GM23248 (cell line): Measurements from ENCODE around the gene HSBP1L1. TPM values are rescaled to one million over a fixed set of nuclear protein-coding genes. Genes with fewer than 3 reads are reported as not detected.

Experiments
- DNase-seq: peaks from one replicate; pipeline ENCODE4 v3.0.0-alpha.2; 2015
- H2AFZ ChIP-seq: fragments of 200-600 bp; sonication (generic); 2 replicates; pipeline ENCODE4 v1.6.1; 2016; ENCODE audit warnings: antibody characterized with exemption
- H3F3A ChIP-seq: fragments of 200-600 bp; sonication (generic); 2 replicates; pipeline ENCODE4 v1.6.1; 2016; ENCODE audit warnings: mild to moderate bottlenecking, antibody characterized with exemption, mixed run types; ENCODE audit not compliant: insufficient read depth
- H3K27ac ChIP-seq: fragments of 200-600 bp; sonication (generic); 2 replicates; pipeline ENCODE4 v1.5.1; 2016; ENCODE audit warnings: mild to moderate bottlenecking
- H3K27me3 ChIP-seq: fragments of 200-600 bp; sonication (generic); replicated peaks from 2 replicates; pipeline ENCODE4 v1.6.1; 2016; ENCODE audit warnings: mild to moderate bottlenecking; ENCODE audit not compliant: insufficient read depth
- H3K36me3 ChIP-seq: fragments of 200-600 bp; sonication (generic); 2 replicates; pipeline ENCODE4 v1.6.1; 2016; ENCODE audit warnings: low read depth, mild to moderate bottlenecking
- H3K4me1 ChIP-seq: fragments of 200-600 bp; sonication (generic); 2 replicates; pipeline ENCODE4 v1.6.1; 2016; ENCODE audit warnings: mild to moderate bottlenecking; ENCODE audit not compliant: insufficient read depth
- H3K4me2 ChIP-seq: fragments of 200-600 bp; sonication (generic); one replicate; pipeline ENCODE4 v1.6.1; 2016; ENCODE audit warnings: mild to moderate bottlenecking; ENCODE audit not compliant: unreplicated experiment
- H3K4me3 ChIP-seq: fragments of 200-600 bp; sonication (generic); 2 replicates; pipeline ENCODE4 v1.5.1; 2016; ENCODE audit warnings: mild to moderate bottlenecking
- H3K79me2 ChIP-seq: fragments of 200-600 bp; sonication (generic); 2 replicates; pipeline ENCODE4 v1.6.1; 2016; ENCODE audit warnings: mild to moderate bottlenecking; ENCODE audit not compliant: insufficient read depth
- H3K9ac ChIP-seq: fragments of 200-600 bp; sonication (generic); 2 replicates; pipeline ENCODE4 v1.6.1; 2016; ENCODE audit warnings: mild to moderate bottlenecking
- H3K9me2 ChIP-seq: fragments of 200-600 bp; sonication (generic); 2 replicates; pipeline ENCODE4 v1.6.1; 2016; ENCODE audit warnings: mixed run types, mild to moderate bottlenecking, moderate library complexity; ENCODE audit not compliant: insufficient read depth
- H3K9me3 ChIP-seq: fragments of 200-600 bp; sonication (generic); one replicate; pipeline ENCODE4 v1.6.1; 2017; ENCODE audit warnings: low read depth
- H4K20me1 ChIP-seq: fragments of 200-600 bp; sonication (generic); 2 replicates; pipeline ENCODE4 v1.6.0; 2016; ENCODE audit not compliant: insufficient read depth
- EZH2 ChIP-seq: fragments of 200-600 bp; sonication (generic); IDR thresholded peaks from 2 replicates; pipeline ENCODE4 v1.6.1; 2018; ENCODE audit warnings: antibody characterized with exemption, mild to moderate bottlenecking; ENCODE audit not compliant: insufficient read depth, poor library complexity, severe bottlenecking
- EZH2phosphoT487 ChIP-seq: fragments of 200-600 bp; sonication (generic); IDR thresholded peaks from 2 replicates; pipeline ENCODE4 v1.6.1; 2018; ENCODE audit warnings: antibody characterized with exemption, moderate library complexity, mild to moderate bottlenecking, low read depth; ENCODE audit not compliant: insufficient read depth
- WGBS, 2 experiments: methylation state at CpG; one replicate each; pipeline ENCODE4 v1.1.6; 2015 to 2017; ENCODE audit warnings: low lambda C conversion rate in 2 of 2, low coverage in 1 of 2; ENCODE audit errors: missing lambda C conversion rate in 2 of 2; 5-methylcytosine and 5-hydroxymethylcytosine counted together
- in situ Hi-C: fragments of 300-500 bp; cut with MboI; formaldehyde crosslinking; loops from 2 replicates; pipeline ENCODE4 v1.15.0; 2020
- polyA plus RNA-seq: library from polyadenylated mRNA; unstranded; fragments of >200 nt; fragmentation: Nextera tagmentation; extraction: Ambion mirVana; gene quantifications from 2 replicates; pipeline ENCODE4 v1.2.1, GENCODE V29; 2016
- total RNA-seq: library from RNA; depleted of rRNA; stranded (reverse); fragments of >200 nt; shearing (Covaris generic); gene quantifications from 2 replicates; pipeline ENCODE4 v1.2.3, GENCODE V29; 2014

The HSBP1L1 gene
- total and polyA plus RNA-seq, 2 experiments from 2014 or later: 6.8 to 27.0 TPM

DNA sequence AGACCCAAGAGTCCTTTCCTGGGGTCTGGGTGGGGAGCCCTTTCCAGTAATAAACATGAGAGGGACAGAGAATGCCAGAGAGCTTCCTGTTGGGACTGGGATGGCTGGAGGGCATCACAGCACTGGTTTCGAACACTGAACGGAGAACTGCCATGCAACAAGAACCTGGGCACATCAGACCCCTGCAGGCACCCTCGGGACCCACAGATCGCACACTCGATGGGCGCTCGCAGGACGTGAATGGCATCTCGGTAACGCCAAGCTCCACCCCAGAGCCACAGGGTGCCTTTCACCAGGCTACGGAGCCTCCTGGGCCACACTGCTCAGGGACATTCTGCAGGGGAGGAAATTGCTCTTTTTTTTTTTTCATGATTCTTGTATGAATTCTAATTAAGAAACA lies 38.1 kb upstream of the HSBP1L1 start:
- H3K9me3 ChIP-seq: peaks cover 8% of the 10 kb centered on the region
- H4K20me1 ChIP-seq: 0 out of 2 replicates have a peak, but pooled peaks cover 6% of the 10 kb centered on the region
- no peak overlapping the region for H3K27ac ChIP-seq
- peaks cover 71% of the 10 kb centered on the region for H3K79me2 ChIP-seq
- H3K27me3 ChIP-seq: no peaks in the 10 kb centered on the region
- DNase-seq: no peak
- H3K9me2 ChIP-seq: no peaks in the 10 kb centered on the region
- no peak overlapping the region for H2AFZ ChIP-seq
- peaks cover 12% of the 10 kb centered on the region; the same call in 1 of the 2 replicates for H3F3A ChIP-seq
- no peak overlapping the region for H3K9ac ChIP-seq
- no peak overlapping the region for H3K4me3 ChIP-seq
- 95 to 97% methylated on average over 11 of the region's 11 CpGs for WGBS, 2 experiments
- peaks cover 18% of the 10 kb centered on the region for H3K36me3 ChIP-seq
- no peak for TF ChIP-seq EZH2
- no peak overlapping the region for H3K4me2 ChIP-seq
- H3K4me1 ChIP-seq: no peaks in the 10 kb centered on the region
- in situ Hi-C loops: no loop called here

DNA sequence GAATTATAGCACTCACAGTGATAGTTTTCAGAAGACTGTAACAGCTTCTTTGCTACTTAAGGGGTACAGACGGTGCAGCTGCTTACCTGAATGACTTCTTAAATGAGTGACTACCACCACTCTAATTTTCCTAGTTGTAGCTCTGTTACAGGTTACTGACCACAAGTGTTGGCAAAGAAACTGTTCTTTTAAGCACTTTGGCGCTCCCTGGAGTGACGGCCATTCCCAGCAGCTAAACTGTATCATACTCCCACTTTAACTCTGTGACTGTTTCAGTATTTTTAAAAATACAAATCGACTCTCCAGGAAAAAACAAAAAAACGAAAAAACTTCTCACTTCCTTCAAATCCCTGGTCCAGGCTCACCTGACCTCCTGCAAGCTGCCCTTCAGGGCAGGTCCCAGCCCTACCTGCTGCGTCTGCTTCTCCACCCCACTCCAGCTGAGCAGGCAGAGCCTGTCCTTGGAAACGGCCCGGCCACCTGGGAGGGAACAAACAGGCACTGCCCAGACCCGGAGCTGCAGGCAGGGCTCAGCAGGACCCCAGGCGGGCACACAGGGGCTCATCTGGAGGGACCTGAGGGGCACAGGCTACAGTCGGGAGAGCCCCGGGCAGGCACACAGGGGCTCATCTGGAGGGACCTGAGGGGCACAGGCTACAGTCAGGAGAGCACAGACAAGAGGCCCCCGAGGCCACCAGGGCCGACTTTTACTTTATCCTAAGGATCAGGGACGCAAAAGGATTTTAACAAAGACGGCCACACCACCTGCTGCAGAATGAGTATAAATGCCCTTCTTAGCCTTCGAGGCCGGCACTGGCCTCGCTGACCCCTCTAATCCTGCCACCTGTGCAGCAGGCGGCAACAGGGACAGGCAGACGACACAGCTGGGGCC lies 37.5 kb upstream of the HSBP1L1 start:
- Histone ChIP-seq H3K4me1 (no peaks in the 10 kb centered on the region), H3K27me3 (no peaks in the 10 kb centered on the region), H3K79me2 (peaks cover 77% of the 10 kb centered on the region), H3K9me2 (no peaks in the 10 kb centered on the region), H3K9ac (no peak overlapping the region), H3K27ac (no peak overlapping the region), H3K4me3 (no peak overlapping the region), H3F3A (peaks cover 12% of the 10 kb centered on the region; the same call in 1 of the 2 replicates), H3K36me3 (peaks cover 18% of the 10 kb centered on the region), H3K9me3 (peaks cover 10% of the 10 kb centered on the region), H3K4me2 (no peak overlapping the region), H4K20me1 (0 out of 2 replicates have a peak, but pooled peaks cover 6% of the 10 kb centered on the region), H2AFZ (no peak overlapping the region)
- DNase-seq: no peak
- 90 to 91% methylated on average over 21 of the region's 21 CpGs for WGBS, 2 experiments
- in situ Hi-C loops: no loop called here
- TF ChIP-seq EZH2: no peak
- TF ChIP-seq EZH2phosphoT487: no peak

DNA sequence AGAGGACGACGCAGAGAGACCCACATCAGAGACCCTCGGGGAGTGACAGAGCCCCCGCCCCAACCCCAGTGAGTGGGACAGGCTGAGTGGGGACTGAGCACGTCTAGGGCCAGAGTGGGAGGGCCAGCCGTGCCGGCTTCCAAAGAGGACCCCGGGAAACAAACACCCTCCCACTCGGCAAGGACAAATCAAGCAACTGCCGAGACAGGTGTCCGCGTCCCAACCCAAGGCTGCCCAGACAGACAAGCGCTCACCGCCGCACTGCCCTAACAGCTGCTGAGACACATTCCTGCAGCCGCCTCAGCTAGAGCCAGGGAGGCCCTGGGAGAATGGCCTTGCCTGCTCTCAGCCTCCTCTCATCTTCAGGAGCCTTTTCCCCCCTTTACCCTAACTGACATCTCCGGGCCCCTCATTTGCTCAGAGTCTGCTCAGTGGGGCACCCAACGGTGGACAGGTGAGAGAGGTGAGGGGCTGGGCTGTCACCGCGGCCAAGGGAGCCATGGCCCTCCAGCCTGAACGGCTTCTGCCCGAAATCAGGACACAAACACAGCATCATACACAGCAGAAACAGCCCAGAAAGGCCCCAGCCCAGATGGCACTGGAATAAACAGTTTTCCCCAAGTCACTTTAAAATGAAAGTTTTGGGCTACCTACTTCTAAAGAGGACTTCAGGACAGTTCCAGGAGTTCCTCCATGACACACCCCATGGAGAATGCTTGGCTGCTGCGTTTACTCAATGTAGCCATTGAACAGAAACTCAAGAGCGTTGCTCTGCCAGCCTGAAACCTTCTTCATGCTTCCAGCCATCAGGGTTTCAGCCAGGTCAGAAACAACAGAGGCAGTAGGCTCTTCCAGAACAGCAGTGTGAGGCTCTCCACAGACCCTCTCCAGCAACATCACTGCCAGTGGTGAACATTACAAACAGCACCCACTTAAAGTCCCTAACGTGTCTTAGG lies 36.6 kb upstream of the HSBP1L1 start:
- Histone ChIP-seq H3F3A (peaks cover 12% of the 10 kb centered on the region; the same call in 1 of the 2 replicates), H3K4me2 (no peak overlapping the region), H3K27ac (no peak overlapping the region), H3K36me3 (peaks cover 21% of the 10 kb centered on the region), H3K4me1 (no peaks in the 10 kb centered on the region), H2AFZ (no peak overlapping the region), H3K9me2 (no peaks in the 10 kb centered on the region), H3K9me3 (peaks cover 10% of the 10 kb centered on the region), H4K20me1 (peaks cover 6% of the 10 kb centered on the region), H3K27me3 (no peaks in the 10 kb centered on the region), H3K9ac (no peak overlapping the region), H3K79me2 (peaks cover 81% of the 10 kb centered on the region), H3K4me3 (no peak overlapping the region)
- in situ Hi-C loops: no loop called here
- WGBS, 2 experiments: 95 to 97% methylated on average over 24 to 25 of the region's 25 CpGs
- no peak for TF ChIP-seq EZH2
- TF ChIP-seq EZH2phosphoT487: no peak
- no peak for DNase-seq

DNA sequence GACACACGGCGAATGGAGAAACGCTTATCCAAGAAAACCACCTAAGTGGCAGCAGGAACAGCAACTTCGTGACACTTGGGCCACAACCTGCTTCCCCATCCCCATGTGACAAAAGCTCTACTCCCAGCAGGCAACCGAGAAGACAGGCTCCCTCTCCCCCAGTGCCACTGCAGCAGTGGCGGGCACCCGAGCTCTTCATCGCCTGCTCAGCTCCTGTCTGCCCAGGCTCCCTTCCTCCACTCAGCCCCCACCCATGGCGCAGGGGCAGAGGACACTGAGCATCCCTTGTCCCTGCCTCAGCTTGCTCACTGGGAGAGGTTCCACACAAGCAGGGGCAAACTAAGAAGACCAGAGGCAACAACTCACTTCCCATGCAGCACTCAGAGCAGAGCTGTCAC lies 35.9 kb upstream of the HSBP1L1 start:
- no peaks in the 10 kb centered on the region for H3K4me1 ChIP-seq
- no peak for TF ChIP-seq EZH2
- no peak for TF ChIP-seq EZH2phosphoT487
- peaks cover 16% of the 10 kb centered on the region; the same call in 1 of the 2 replicates for H3F3A ChIP-seq
- peaks cover 6% of the 10 kb centered on the region for H4K20me1 ChIP-seq
- no peak overlapping the region for H2AFZ ChIP-seq
- H3K4me3 ChIP-seq: no peak overlapping the region
- H3K27me3 ChIP-seq: no peaks in the 10 kb centered on the region
- peaks cover 21% of the 10 kb centered on the region for H3K36me3 ChIP-seq
- DNase-seq: no peak
- no peaks in the 10 kb centered on the region for H3K9me2 ChIP-seq
- H3K27ac ChIP-seq: no peak overlapping the region
- H3K9me3 ChIP-seq: peaks cover 10% of the 10 kb centered on the region
- no peak overlapping the region for H3K9ac ChIP-seq
- H3K4me2 ChIP-seq: no peak overlapping the region
- 92 to 94% methylated on average over 9 of the region's 9 CpGs for WGBS, 2 experiments
- in situ Hi-C loops: no loop called here
- peaks cover 88% of the 10 kb centered on the region for H3K79me2 ChIP-seq
